GM21526 (cell line): ENCODE data around the gene PEX26.
"Not testable (repeated sequence)": the region's sequence is repeated elsewhere in the genome, so short reads cannot be mapped to it uniquely, and the experiment has no call there.

Source experiments
- ATAC-seq: cut with Tn5 transposase; IDR thresholded peaks from one replicate; pipeline ENCODE4 v1.9.1; 2021; ENCODE audit warnings: moderate library complexity; ENCODE audit not compliant: unreplicated experiment, low FRiP score

PEX26 gene

DNA sequence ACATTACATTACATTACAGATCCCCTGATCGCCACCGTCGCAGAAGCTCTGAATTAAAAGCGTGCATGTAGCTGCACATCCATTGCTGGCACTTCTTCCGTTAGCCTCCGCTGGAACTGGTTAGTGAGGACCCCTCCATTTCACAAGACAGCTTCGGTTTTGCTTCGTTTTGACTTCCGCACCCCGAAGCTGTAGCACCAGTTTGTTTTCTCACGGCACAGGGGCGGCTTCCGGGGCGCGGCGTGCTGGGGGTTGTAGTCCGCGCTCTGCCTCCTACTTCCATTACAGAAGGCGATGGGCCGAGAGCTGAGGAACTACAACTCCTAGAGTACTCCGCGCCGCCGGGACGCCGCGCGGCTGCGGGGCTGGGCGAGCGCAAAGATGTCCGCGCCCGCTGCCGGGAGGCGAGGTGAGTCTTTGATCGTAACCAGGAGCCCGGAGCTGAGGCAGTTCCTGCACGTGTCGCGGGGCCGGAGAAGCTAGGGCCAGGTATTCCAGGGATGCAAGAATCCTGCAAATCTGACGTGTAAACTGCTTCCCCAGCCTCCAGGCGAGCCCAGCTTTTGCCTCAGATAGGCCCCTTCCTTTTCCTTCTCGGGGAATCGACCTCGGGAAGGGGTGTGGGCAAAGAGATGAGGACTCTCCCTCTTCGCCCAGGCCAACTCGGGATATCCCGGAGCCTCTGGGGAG is at the start of gene PEX26:
Gene PEX26 (plus strand): TSS at position 352 of the 690 bp plus-strand sequence. CDS start 387 bp downstream, outside the sequence.
- peak; percentile 84 for ATAC-seq

DNA sequence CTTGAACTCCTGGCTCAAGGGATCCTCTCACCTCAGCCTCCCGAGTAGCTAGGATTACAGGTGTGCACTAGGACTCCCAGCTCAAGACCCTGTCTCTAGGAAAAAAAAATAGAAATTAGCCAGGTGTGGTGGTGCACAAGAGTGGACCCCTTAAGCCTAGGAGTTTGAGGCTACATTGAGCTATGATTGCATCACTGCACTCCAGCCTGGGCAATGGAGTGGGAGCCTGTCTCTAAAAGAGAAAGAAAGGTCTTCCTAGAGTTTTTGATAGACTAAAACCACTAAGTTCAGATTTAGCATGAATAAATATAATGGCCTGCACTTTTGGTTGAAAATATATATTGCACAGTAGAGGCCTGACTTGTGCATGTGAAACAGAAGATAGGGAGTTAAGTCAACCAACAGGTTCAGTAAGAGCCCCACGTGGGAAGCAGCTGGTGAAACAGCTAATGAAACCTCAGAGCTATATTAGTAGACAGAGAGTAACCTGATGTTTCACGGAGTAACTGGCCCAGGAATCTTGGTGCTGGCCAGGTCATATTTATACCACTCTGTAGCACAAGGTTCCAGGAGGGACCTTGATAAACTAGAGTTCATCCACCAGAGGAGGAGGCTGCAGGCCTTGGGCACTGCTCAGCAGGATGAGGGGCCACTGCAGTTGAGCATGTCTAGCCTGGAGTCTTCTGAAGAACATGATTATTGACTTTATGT is 48.8 kb upstream of the PEX26 start:
- no peak for ATAC-seq

DNA sequence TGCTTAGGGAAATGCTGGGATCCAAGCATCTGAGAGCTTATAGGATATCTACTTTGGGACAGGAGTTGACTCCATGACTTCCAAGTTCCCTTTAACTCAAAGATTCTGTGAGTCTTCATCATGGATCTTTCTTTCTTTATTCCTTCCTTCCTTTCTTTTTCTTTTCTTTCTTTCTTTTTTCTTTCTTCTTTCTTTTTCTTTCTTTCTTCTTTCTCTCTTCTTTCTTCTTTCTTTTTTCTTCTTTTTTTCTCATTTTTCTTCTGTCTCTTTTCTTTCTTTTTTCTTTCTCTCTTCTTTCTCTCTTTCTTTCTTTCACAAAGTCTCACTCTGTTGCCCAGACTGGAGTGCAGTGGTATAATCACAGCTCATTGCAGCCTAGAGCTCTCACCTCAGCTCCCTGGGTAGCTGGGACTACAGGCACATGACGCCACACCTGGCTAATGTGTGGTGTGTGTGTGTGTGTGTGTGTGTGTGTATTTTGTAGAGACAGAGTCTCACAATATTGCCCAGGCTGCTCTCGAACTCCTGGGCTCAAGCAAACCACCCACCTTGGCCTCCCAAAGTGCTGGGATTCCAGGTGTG is 48.0 kb upstream of the PEX26 start:
- no peak for ATAC-seq

DNA sequence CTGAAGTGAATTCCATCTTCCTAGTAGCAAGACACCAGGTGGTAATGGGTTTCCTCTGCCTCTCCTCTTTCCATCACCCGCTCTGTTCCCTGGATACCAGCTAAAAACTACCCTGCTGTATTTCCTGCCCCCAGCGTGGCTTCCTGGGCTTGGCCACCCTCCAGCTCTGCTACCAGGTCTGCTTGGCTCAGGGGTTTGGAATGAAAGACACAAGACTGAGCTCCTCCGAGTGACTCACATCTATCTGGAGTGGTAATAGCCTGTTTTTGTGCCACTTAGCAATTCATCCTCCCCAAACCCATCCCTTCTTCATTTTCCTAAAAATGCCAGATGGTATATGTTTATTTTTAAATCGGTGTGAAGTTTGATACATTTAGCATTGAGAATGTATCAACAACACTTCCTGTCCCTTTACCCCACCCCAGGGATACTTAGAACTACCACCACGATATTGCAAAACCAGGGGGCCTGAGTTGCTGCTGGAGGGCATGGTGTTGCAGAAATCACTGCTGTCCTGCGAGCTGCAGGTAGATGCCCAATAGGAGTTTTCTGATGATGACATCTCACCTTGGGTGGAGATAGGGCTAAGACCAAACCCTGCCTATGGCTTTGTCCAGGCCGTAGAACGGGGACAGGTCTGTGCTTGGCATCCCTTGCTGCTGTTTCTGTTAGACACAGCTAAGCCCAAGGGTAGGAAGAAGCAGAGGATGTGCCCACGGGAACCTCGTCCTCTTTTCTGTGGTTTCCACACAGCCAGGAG is 45.9 kb upstream of the PEX26 start:
- no peak for ATAC-seq

DNA sequence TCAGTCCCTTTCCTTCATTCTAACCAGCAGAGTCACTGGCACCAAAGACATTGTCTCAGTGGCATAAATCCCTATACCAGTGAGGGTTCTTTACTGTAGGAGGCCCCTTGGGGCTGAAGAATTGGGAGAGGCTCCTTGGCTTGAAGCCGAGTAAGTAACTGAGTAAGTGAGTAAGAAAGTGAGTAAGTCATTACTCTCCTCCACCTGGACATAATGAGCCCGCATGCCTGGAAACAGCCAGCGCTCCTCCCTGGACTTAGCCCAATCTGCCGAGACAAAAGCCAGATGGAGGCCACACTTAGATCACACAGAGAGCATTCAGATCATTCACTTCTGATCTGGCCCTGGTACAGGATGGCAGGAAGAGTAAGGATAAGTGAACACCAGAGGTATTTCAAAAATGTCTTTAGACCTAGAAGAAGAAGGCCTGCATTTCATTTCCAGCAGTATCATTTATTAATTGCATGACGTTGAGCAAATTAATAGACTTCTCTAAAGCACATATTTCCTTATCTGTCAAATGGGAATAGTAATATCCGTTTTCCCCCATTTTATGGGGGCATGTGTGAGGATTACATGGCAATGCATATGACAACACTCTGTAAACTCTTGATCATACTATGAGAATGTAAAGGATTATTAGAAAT is 45.2 kb upstream of the PEX26 start:
- ATAC-seq = no peak

DNA sequence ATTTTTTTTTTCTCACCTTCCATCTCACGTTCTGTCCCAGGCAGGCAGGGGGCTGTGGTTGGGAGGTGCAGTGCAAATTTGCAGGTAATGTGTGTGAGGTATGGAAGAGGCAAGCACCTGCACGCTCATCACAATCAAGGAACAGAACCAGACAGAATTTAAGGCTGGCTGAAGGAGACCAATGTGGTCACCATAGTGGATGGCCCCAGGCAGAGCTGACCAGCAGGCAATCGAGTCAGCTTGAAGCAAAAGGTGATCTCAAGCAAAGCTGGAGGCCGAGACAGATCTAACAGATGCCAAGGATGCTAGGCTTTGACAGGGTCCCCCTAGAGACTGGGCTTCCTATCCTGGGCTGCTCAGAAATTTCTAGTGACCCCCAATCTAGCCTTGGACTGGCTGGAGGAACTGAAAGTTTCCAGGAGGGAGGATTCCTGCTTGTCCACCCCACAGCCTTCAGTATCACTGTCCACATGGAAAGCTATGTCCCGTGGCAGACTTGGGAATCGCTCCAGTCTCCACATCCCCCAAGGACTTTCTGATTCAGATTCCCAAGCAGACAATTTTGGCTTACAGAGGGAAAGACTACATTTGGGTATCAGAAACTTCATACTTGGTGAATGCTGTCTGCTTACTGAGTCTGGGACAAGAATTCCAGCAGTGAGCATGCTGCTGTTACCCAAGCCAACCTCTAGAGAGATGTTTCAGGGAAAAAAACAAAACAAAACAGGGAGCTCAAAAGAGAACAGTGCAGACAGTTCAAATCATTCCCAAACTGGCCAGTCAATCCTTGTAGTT is 44.4 kb upstream of the PEX26 start:
- ATAC-seq = no peak

DNA sequence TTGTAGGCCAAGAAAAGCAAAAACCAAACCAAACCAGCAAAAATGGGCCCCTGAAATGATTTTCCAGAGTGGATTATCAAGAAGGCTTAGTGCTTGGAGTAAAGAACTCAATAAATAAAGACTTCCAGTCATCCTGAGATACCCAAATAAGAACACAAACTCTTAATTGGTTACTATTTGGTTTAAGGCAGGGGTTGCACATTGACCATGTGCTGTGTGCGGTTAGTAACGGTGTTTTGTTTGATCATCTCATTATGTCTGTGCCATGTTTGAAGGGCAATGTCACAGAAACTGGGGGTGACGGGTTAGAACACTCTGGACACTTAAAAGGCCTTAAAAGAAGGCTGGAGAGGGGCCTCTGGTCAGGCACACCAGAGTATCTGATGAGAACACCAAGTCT is 43.7 kb upstream of the PEX26 start:
- no peak for ATAC-seq

DNA sequence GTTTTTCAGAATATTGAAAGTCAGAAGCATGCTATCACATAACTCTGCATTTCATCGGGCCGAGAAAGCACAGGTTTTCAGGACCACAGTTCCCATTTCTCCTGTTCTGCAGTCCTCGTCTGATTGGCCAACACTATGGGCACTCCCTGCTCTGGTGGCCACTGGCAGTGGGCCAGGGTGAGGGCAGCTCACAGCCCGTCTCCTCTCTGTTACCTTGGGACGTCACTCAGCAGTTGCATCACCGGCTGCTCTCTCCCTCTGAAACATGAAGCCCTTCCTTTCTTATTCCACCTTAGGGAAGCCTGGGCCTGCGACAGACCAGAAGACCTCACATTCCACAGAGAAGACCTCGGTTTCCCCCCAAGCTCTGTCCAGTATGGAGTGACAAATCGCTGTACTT is 42.0 kb upstream of the PEX26 start:
- ATAC-seq = no peak

DNA sequence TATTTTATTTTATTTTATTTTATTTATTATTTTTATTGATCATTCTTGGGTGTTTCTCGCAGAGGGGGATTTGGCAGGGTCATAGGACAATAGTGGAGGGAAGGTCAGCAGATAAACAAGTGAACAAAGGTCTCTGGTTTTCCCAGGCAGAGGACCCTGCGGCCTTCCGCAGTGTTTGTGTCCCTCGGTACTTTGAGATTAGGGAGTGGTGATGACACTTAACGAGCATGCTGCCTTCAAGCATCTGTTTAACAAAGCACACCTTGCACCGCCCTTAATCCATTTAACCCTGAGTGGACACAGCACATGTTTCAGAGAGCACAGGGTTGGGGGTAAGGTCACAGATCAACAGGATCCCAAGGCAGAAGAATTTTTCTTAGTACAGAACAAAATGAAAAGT is 36.9 kb upstream of the PEX26 start:
- ATAC-seq = not testable (repeated sequence)

DNA sequence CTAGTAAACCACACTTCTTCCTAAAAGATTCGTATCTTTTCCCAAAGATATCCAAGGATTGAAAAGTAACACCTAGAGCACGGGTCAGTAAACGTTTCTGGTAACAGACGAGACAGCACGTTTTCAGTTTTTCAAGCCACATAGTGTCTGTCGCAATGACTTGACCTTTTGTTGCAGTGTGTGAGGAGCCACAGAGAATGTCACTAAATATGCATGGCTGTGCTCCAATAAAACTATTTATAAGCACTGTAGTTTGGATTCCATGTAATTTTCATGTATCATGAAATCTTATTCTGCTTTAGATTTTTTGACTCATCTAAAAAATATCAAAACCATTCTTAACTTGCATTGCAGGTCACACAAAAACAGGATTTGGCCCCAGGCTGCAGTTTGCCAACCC is 35.1 kb upstream of the PEX26 start:
- ATAC-seq = no peak

DNA sequence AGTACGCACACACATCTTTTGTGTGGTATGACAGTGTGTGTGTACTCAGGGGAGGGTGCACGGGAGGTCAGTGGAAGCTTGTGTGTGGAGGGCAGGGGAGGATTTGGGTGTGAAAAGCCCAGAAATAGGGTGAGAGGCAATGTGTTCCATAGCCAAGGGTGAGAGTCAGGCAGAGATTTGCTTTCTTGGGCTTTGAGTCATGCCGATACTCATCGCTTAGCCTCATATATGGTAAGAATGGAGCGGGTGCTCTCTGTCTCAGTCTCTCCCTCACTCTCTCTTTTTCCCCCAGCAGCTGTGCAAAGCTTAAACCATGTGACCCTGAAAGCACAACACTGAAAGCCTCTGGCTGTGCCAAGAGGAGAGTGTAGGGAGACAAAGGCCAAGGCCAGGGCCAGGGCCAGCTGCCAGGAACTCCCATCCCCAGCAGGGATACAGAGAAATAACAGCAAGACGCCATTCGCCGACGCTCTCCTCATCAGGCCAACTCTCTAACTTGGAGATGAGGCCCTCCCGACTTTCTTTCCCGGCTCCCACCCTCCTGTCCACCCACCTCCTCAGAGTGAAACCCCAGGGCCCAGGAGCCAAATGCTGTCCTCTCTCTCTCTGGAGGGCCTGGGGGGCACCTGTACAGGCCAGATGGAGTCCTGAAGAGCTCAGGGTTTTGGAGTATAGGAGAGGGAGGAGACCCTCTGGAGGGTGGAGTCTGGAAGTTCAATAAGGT is 33.1 kb upstream of the PEX26 start:
- ATAC-seq = no peak

DNA sequence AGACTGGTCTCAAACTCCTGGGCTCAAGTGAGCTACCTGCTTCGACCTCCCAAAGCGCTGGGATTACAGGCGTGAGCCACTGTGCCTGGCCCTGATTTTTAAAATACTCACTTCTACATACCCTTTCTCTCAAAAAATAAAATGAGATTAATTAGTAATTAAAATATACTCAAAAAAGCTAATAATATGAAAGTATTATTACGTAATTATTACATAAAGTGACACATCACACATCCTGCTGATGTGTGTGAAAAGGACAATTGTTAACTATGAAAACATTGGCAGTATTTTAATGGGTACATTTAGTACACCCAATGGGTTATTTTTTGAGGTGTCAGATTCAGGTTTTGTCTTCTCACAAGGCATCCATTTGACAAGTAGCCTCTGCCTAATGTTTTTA is 32.0 kb upstream of the PEX26 start:
- ATAC-seq = no peak

DNA sequence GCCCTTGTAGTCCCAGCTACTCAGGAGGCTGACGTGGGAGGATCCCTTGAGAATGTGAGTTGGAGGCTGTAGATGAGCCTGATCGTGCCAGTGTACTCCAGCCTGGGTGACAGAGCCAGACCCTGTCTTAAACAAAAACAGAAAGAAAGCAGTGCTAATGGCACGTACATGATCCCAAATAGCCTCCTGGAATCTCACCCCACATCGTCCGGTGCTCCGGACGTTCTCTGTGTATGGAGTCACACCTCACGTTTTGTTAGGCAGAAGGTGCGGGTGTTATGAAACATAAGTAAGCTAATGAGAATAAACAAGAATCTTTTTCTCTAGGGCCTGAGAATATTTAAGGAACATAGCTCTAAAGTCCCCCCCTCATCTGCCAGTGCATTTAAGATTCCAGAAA is 29.7 kb upstream of the PEX26 start:
- ATAC-seq = no peak

DNA sequence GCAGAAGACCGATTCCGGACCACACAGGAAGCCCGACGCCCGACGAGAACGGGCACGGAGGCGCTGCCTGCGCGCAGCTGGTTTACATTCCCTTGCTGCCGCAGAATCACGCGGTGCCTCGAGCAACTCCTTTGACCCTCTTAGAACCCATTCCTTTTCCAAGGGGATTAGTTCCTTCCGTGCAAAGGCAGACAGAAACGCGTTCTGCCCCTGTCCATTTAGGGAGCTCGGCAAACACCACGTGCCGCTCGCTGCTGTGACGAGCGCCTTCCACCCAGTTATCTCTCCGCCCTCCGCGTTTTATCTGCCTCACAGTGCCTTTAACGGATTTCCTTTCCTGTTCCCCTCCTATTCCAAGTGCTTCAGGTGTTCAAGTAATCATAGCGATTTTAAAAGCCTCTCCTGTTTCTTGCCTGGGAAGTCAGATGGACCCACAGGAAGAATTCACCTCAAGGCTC is 29.3 kb upstream of the PEX26 start:
- ATAC-seq = no peak

DNA sequence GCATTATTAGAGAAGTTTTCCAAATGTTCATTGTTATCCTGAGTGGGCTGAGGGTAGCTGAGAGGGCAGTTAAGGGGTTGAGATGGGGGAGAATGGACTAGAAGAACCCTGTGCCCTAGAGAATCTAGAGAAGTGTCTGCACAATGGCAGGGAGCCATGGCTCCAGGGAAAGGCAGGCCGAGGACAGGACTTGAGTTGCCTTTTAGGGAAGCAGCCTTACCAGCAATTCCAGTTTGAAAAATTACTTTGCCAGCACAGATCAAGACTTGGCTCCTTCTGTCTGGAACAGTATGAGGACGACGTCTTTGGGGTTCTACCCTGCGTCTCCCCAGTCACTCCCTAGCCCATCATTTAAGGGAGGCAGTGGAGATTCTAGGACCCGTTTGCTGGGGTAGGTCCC is 27.7 kb upstream of the PEX26 start:
- ATAC-seq = no peak

DNA sequence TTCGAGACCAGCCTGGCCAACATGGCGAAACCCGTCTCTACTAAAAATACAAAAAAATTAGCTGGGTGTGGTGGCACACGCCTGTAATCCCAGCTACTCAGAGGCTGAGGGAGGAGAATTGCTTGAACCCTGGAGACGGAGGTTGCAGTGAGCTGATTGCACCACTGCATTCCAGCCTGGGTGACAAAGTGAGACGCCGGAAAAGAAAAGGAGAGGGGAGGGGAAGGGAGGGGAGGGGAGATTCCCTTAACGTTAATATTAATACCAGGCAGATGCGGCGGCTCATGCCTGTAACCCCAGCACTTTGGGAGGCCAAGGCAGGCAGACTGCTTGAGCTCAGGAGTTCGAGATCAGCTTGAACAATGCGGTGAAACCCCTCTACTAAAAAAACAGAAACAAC is 26.7 kb upstream of the PEX26 start:
- not testable (repeated sequence) for ATAC-seq

DNA sequence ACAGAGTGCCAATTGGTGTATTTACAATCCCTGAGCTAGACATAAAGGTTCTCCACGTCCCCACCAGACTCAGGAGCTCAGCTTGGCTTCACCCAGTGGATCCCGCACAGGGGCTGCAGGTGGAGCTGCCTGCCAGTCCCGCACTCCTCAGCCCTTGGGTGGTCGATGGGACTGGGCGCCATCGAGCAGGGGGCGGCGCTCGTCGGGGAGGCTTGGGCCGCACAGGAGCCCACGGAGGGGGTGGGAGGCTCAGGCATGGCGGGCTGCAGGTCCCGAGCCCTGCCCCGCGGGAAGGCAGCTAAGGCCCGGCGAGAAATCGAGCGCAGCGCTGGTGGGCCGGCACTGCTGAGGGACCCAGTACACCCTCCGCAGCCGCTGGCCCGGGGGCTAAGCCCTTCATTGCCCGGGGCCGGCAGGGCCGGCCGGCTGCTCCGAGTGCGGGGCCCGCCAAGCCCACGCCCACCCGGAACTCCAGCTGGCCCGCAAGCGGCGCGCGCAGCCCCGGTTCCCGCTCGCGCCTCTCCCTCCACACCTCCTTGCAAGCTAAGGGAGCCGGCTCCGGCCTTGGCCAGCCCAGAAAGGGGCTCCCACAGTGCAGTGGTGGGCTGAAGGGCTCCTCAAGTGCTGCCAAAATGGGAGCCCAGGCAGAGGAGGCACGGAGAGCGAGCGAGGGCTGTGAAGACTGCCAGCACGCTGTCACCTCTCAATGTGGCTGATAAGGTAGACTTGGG is 24.4 kb upstream of the PEX26 start:
- not testable (repeated sequence) for ATAC-seq

DNA sequence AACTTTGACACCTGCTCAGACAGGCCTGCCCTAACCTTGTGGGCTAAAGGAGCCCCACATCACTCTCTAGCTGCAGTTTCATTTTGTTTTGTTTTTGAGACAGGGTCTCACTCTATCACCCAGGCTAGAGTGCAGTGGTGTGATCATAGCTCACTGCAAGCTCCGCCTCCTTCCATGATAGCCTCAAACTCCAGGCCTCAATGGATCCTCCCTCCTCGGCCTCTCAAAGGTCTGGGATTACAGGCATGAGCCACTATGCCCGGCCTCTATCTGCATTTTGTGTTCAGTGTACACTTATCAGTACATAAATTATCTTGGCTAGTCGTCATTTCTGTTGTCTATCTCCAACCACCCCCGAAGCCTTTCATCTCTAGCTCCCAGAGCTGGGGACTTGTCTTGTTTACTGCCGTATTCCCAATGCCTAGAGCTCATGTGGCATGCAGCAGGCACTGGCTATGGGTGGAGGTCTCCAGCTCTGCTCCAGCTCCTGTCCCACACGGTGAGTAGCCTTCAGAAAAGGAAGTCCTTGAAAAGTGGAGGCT is 22.1 kb upstream of the PEX26 start:
- ATAC-seq = no peak
